ENCODE results near the gene SPESP1. TPM values are rescaled to one million over a fixed set of nuclear protein-coding genes. Genes with fewer than 3 reads are reported as not detected.

The SPESP1 gene
- total and polyA plus RNA-seq, 2 donors (not counting 1 experiment from before 2014, with no cell fraction given): 0.13 to 1.1 TPM

GRCh38 chr15:68900027-68900426 is 30.3 kb upstream of the SPESP1 start:
- H3K4me2 ChIP-seq (replicated peaks; ENCODE audit: low read depth, low read length, poor library complexity, severe bottlenecking): no peak overlapping the region
- no peaks in the 10 kb centered on the region for H3K36me3 ChIP-seq (replicated peaks in 1 of 2; ENCODE audit: control extremely low read depth in 1 of 2, control insufficient read depth in 1 of 2, extremely low read depth in 1 of 2, insufficient read depth in 2 of 2, low read length in 1 of 2)
- H3K27me3 ChIP-seq (replicated peaks in 1 of 4; ENCODE audit: control extremely low read depth in 1 of 4, control insufficient read depth in 3 of 4, insufficient read depth in 4 of 4, low read length in 3 of 4): no peaks in the 10 kb centered on the region
- ChIA-PET POLR2A (no interaction called here), CTCF (interaction anchor here (1.0 kb wide), 1 partner anchor 25 kb away, joined by 3 read pairs; no protein-coding TSS in a partner anchor)
- H3K4me3 ChIP-seq (ENCODE audit: control extremely low read depth in 1 of 5, extremely low read depth in 1 of 5, insufficient read depth in 1 of 5, low read depth in 2 of 5, low read length in 4 of 5): no peak overlapping the region
- intact Hi-C loops (cut with micrococcal nuclease): no loop called here
- no peaks in the 10 kb centered on the region for H3K9me3 ChIP-seq (ENCODE audit: control extremely low read depth in 1 of 3, control insufficient read depth in 2 of 3, insufficient read depth in 1 of 3, low read length in 2 of 3)
- ATAC-seq (ENCODE audit: low read depth): no peak
- no peak for DNase-seq
- no peaks in the 10 kb centered on the region for H4K20me1 ChIP-seq (ENCODE audit: control insufficient read depth, insufficient read depth, low read length, poor library complexity, severe bottlenecking)
- H3K4me1 Mint-ChIP-seq: no peaks in the 10 kb centered on the region
- H3K9me3 Mint-ChIP-seq (ENCODE audit: insufficient read depth): no peaks in the 10 kb centered on the region
- no peak overlapping the region for H2AFZ ChIP-seq (ENCODE audit: insufficient read depth, low read depth, low read length, poor library complexity, severe bottlenecking)
- H3K9ac ChIP-seq (ENCODE audit: low read length): no peak overlapping the region
- H3K27ac ChIP-seq (ENCODE audit: low read length in 2 of 2): no peak overlapping the region
- WGBS (ENCODE audit: insufficient coverage): 68% methylated on average over 2 of the region's 3 CpGs
- H3K79me2 ChIP-seq (ENCODE audit: control insufficient read depth, insufficient read depth, low read length): no peaks in the 10 kb centered on the region
- peaks cover 37% of the 10 kb centered on the region for H3K27me3 Mint-ChIP-seq
- no peak overlapping the region for H3K4me3 Mint-ChIP-seq
- no peak overlapping the region for H3K27ac Mint-ChIP-seq
- no peaks in the 10 kb centered on the region for H3K4me1 ChIP-seq (ENCODE audit: control insufficient read depth in 2 of 2, insufficient read depth in 2 of 2, low read length in 2 of 2)
- TF ChIP-seq EZH2 (IDR thresholded peaks at IDR 0.05; ENCODE audit: borderline replicate concordance, insufficient read depth, low read depth, low read length, poor library complexity, severe bottlenecking): no peak
- TF ChIP-seq CTCF (IDR thresholded peaks at IDR 0.05): no peak

GRCh38 chr15:68907396-68907923 is 22.9 kb upstream of the SPESP1 start:
- Histone ChIP-seq H3K4me3 (ENCODE audit: control extremely low read depth in 1 of 5, extremely low read depth in 1 of 5, insufficient read depth in 1 of 5, low read depth in 2 of 5, low read length in 4 of 5) (no peak overlapping the region), H3K27ac (ENCODE audit: low read length in 2 of 2) (no peak overlapping the region), H3K4me1 (ENCODE audit: control insufficient read depth in 2 of 2, insufficient read depth in 2 of 2, low read length in 2 of 2) (no peaks in the 10 kb centered on the region), H3K9ac (ENCODE audit: low read length) (no peak overlapping the region), H3K27me3 (replicated peaks in 1 of 4; ENCODE audit: control extremely low read depth in 1 of 4, control insufficient read depth in 3 of 4, insufficient read depth in 4 of 4, low read length in 3 of 4) (no peaks in the 10 kb centered on the region), H2AFZ (ENCODE audit: insufficient read depth, low read depth, low read length, poor library complexity, severe bottlenecking) (no peak overlapping the region), H3K36me3 (replicated peaks in 1 of 2; ENCODE audit: control extremely low read depth in 1 of 2, control insufficient read depth in 1 of 2, extremely low read depth in 1 of 2, insufficient read depth in 2 of 2, low read length in 1 of 2) (no peaks in the 10 kb centered on the region), H3K9me3 (ENCODE audit: control extremely low read depth in 1 of 3, control insufficient read depth in 2 of 3, insufficient read depth in 1 of 3, low read length in 2 of 3) (no peaks in the 10 kb centered on the region), H3K79me2 (ENCODE audit: control insufficient read depth, insufficient read depth, low read length) (no peaks in the 10 kb centered on the region), H4K20me1 (ENCODE audit: control insufficient read depth, insufficient read depth, low read length, poor library complexity, severe bottlenecking) (no peaks in the 10 kb centered on the region), H3K4me2 (replicated peaks; ENCODE audit: low read depth, low read length, poor library complexity, severe bottlenecking) (no peak overlapping the region)
- no CpG with 5 or more reads among the region's 2 CpGs for WGBS (ENCODE audit: insufficient coverage)
- Mint-ChIP-seq H3K4me3 (no peak overlapping the region), H3K9me3 (ENCODE audit: insufficient read depth) (no peaks in the 10 kb centered on the region), H3K27me3 (peaks cover 23% of the 10 kb centered on the region), H3K27ac (no peak overlapping the region), H3K4me1 (no peaks in the 10 kb centered on the region)
- ATAC-seq (ENCODE audit: low read depth) (no peak), DNase-seq (no peak)
- ChIA-PET CTCF (no interaction called here), POLR2A (no interaction called here)
- TF ChIP-seq EZH2 (IDR thresholded peaks at IDR 0.05; ENCODE audit: borderline replicate concordance, insufficient read depth, low read depth, low read length, poor library complexity, severe bottlenecking): no peak
- no peak for TF ChIP-seq CTCF (IDR thresholded peaks at IDR 0.05)
- intact Hi-C loops (cut with micrococcal nuclease): no loop called here

Measured in B cell (primary cell).